B cell (primary cell): ENCODE measurements around the gene DCAF7. TPM values are rescaled to one million over a fixed set of nuclear protein-coding genes. Genes with fewer than 3 reads are reported as not detected.

ENCODE experiments used
- ATAC-seq: fragments of 200-7000 bp; cut with Tn5 transposase; one replicate; pipeline ENCODE4 v1.10.0; 2021; ENCODE audit warnings: low read depth, mild to moderate bottlenecking, moderate number of reproducible peaks, moderate library complexity
- CTCF ChIA-PET: fragments of 350-600 bp; sonication (Branson Sonifier 250); formaldehyde crosslinking; loops from one replicate; lab custom pipeline; 2021; ENCODE audit warnings: antibody characterized with exemption, inconsistent platforms; lab: Charles Lee
- POLR2A ChIA-PET: fragments of 350-600 bp; sonication (Branson Sonifier 250); formaldehyde crosslinking; loops from one replicate; lab custom pipeline; 2021; ENCODE audit warnings: antibody characterized with exemption; lab: Charles Lee
- DNase-seq: peaks from one replicate; pipeline ENCODE4 v3.0.0; 2013
- H2AFZ ChIP-seq: 2 replicates; pipeline ENCODE4 v1.6.1; 2012; ENCODE audit warnings: mild to moderate bottlenecking, low read depth, low read length; ENCODE audit not compliant: insufficient read depth, poor library complexity, severe bottlenecking
- H3K27ac ChIP-seq, 2 donors: 1 replicate in 1 of 2; 2 replicates in 1 of 2; pipeline ENCODE4 v1.5.1; 2012 to 2013; ENCODE audit warnings: low read length in 2 of 2, mild to moderate bottlenecking in 2 of 2, moderate library complexity in 1 of 2
- H3K27me3 ChIP-seq, 4 experiments: fragments of 200-600 bp in 1 of 4; sonication (generic) in 1 of 4; replicated peaks in 1 of 4; 1 replicate in 2 of 4; 2 replicates in 2 of 4; pipeline versions ENCODE4 v1.6.1 to v1.7.0; 2013 to 2016; ENCODE audit warnings: low read length in 3 of 4, mild to moderate bottlenecking in 2 of 4, mixed read lengths in 1 of 4, moderate library complexity in 1 of 4; ENCODE audit not compliant: insufficient read depth in 4 of 4, control insufficient read depth in 3 of 4; ENCODE audit errors: control extremely low read depth in 1 of 4
- H3K36me3 ChIP-seq, 2 experiments: replicated peaks in 1 of 2; 1 replicate in 1 of 2; 2 replicates in 1 of 2; pipeline versions ENCODE4 v1.6.1 to v1.7.1; 2013; ENCODE audit warnings: low read length in 1 of 2; ENCODE audit not compliant: insufficient read depth in 2 of 2, control insufficient read depth in 1 of 2; ENCODE audit errors: control extremely low read depth in 1 of 2, extremely low read depth in 1 of 2
- H3K4me1 ChIP-seq, 2 donors: fragments of 200-600 bp in 1 of 2; sonication (generic) in 1 of 2; 1 replicate in 1 of 2; 2 replicates in 1 of 2; pipeline versions ENCODE4 v1.5.1 to v1.6.1; 2013 to 2017; ENCODE audit warnings: low read length in 2 of 2; ENCODE audit not compliant: control insufficient read depth in 2 of 2, insufficient read depth in 2 of 2
- H3K4me2 ChIP-seq: replicated peaks from 2 replicates; pipeline ENCODE3; 2012; ENCODE audit warnings: mild to moderate bottlenecking, low read depth, low read length; ENCODE audit not compliant: poor library complexity, severe bottlenecking
- H3K4me3 ChIP-seq, 5 experiments: fragments of 200-600 bp in 1 of 5; sonication (generic) in 1 of 5; 1 replicate in 3 of 5; 2 replicates in 2 of 5; pipeline versions ENCODE4 v1.5.1 to v1.7.0; 2011 to 2016; ENCODE audit warnings: low read length in 4 of 5, mild to moderate bottlenecking in 4 of 5, low read depth in 2 of 5, control low read depth in 1 of 5, moderate library complexity in 1 of 5; ENCODE audit not compliant: insufficient read depth in 1 of 5; ENCODE audit errors: control extremely low read depth in 1 of 5, extremely low read depth in 1 of 5
- H3K79me2 ChIP-seq: fragments of 200-600 bp; sonication (generic); one replicate; pipeline ENCODE4 v1.6.0; 2016; ENCODE audit warnings: low read length; ENCODE audit not compliant: control insufficient read depth, insufficient read depth
- H3K9ac ChIP-seq: fragments of 200-600 bp; sonication (generic); 2 replicates; pipeline ENCODE4 v1.6.1; 2017; ENCODE audit warnings: mild to moderate bottlenecking, low read length, moderate library complexity
- H3K9me3 ChIP-seq, 3 donors: one replicate each; pipeline versions ENCODE4 v1.6.1 to v1.7.1; 2013; ENCODE audit warnings: low read length in 2 of 3; ENCODE audit not compliant: control insufficient read depth in 2 of 3, insufficient read depth in 1 of 3; ENCODE audit errors: control extremely low read depth in 1 of 3
- H4K20me1 ChIP-seq: 2 replicates; pipeline ENCODE4 v1.6.0; 2012; ENCODE audit warnings: mild to moderate bottlenecking, low read length; ENCODE audit not compliant: insufficient read depth, control insufficient read depth, poor library complexity, severe bottlenecking
- H3K27ac Mint-ChIP-seq: one replicate; pipeline ENCODE4 v1.8.0; 2021; ENCODE audit warnings: mixed read lengths
- H3K27me3 Mint-ChIP-seq: one replicate; pipeline ENCODE4 v1.8.0; 2021; ENCODE audit warnings: mixed read lengths
- H3K4me1 Mint-ChIP-seq: one replicate; pipeline ENCODE4 v1.8.0; 2021; ENCODE audit warnings: mixed read lengths
- H3K4me3 Mint-ChIP-seq: one replicate; pipeline ENCODE4 v1.8.0; 2021; ENCODE audit warnings: mixed read lengths
- H3K9me3 Mint-ChIP-seq: one replicate; pipeline ENCODE4 v1.8.0; 2022; ENCODE audit warnings: mixed read lengths; ENCODE audit not compliant: insufficient read depth
- CTCF ChIP-seq: fragments of 200-600 bp; IDR thresholded peaks from one replicate; pipeline ENCODE4 v1.8.0; 2022; ENCODE audit warnings: antibody characterized with exemption, mild to moderate bottlenecking
- EZH2 ChIP-seq: IDR thresholded peaks from 2 replicates; pipeline ENCODE4 v1.6.1; 2012; ENCODE audit warnings: borderline replicate concordance, low read depth, mild to moderate bottlenecking, moderate library complexity, low read length; ENCODE audit not compliant: insufficient read depth, poor library complexity, severe bottlenecking
- WGBS: methylation state at CpG from one replicate; pipeline ENCODE4 v1.1.5; 2013; ENCODE audit warnings: missing lambda C conversion rate; ENCODE audit not compliant: insufficient coverage; 5-methylcytosine and 5-hydroxymethylcytosine counted together
- intact Hi-C: fragments of 100-400 bp; cut with micrococcal nuclease; formaldehyde crosslinking; loops from one replicate; pipeline ENCODE4 v1.10.0; 2022
- polyA plus RNA-seq: library from polyadenylated mRNA; depleted of rRNA; stranded (reverse); fragments of >200 nt; gene quantifications from 2 replicates; pipeline ENCODE4 v1.2.3, GENCODE V29; 2012
- total RNA-seq, 2 donors: library from RNA; stranded (reverse); fragments of 120-200 nt in 1 of 2; gene quantifications; 1 replicate in 1 of 2; 2 replicates in 1 of 2; pipeline versions ENCODE4 v1.2.3 to v1.2.4, GENCODE V29; 2013 to 2022

DCAF7 gene
- total and polyA plus RNA-seq, 2 donors (not counting 1 experiment from before 2014, with no cell fraction given) = 55.1 to 84.7 TPM

DNA sequence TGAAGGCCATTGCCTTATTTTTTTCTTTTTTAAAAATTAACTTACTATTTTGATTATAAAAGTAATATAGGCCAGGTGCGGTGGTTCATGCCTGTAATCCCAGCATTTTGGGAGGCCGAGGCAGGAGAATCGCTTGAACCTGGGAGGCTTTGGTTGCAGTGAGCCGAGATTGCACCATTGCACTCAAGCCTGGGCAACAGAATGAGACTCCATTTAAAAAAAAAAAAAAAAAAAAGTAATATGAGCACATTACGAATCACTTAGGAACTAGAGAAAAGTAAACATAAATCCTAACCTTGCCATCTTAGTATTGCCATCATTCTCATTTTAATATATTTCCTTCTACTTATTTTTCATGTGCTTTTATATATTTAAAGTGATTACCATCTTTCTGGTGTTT is 37.5 kb downstream of the DCAF7 start:
- Histone ChIP-seq H2AFZ (no peak overlapping the region), H3K27me3 (no peaks in the 10 kb centered on the region), H3K9ac (no peak overlapping the region), H3K27ac (no peak overlapping the region), H3K9me3 (no peaks in the 10 kb centered on the region), H3K4me1 (no peaks in the 10 kb centered on the region), H3K36me3 (peaks cover 5 to 79% of the 10 kb centered on the region in 2 experiments), H4K20me1 (no peaks in the 10 kb centered on the region), H3K79me2 (peaks cover 8% of the 10 kb centered on the region), H3K4me3 (no peak overlapping the region), H3K4me2 (no peak overlapping the region)
- no peak for TF ChIP-seq CTCF
- no peak for TF ChIP-seq EZH2
- DNase-seq (no peak), ATAC-seq (no peak)
- intact Hi-C loops = no loop called here
- no peak overlapping the region for H3K27ac Mint-ChIP-seq
- H3K4me1 Mint-ChIP-seq = no peaks in the 10 kb centered on the region
- no peak overlapping the region for H3K4me3 Mint-ChIP-seq
- no peaks in the 10 kb centered on the region for H3K27me3 Mint-ChIP-seq
- no peaks in the 10 kb centered on the region for H3K9me3 Mint-ChIP-seq
- POLR2A ChIA-PET = no interaction called here
- 100% methylated on average over 2 of the region's 5 CpGs for WGBS
- CTCF ChIA-PET = interaction anchor here (0.7 kb wide), 1 partner anchor 339 kb away, joined by 3 read pairs; no protein-coding TSS in a partner anchor

DNA sequence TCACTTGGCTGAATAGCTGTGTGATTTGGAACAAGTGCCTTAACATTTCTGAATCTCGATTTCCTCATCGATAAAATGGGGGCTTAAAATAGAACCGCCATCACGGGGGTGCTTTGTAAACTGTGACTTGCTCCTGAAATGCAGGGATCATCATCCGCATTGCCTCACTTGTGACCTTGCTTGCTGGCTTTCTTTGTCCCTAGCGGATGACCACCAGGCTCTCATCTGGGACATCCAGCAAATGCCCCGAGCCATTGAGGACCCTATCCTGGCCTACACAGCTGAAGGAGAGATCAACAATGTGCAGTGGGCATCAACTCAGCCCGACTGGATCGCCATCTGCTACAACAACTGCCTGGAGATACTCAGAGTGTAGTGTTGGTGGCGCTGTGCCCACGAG is 38.5 kb downstream of the DCAF7 start:
- H2AFZ ChIP-seq = no peak overlapping the region
- no peak overlapping the region for H3K27ac Mint-ChIP-seq
- H3K79me2 ChIP-seq = no peaks in the 10 kb centered on the region
- CTCF ChIA-PET = no interaction called here
- no peak overlapping the region for H3K27ac ChIP-seq
- ATAC-seq (no peak), DNase-seq (no peak)
- no peak overlapping the region for H3K4me3 ChIP-seq
- H3K27me3 Mint-ChIP-seq = no peaks in the 10 kb centered on the region
- no peak overlapping the region for H3K4me3 Mint-ChIP-seq
- POLR2A ChIA-PET = no interaction called here
- H3K4me1 ChIP-seq = no peaks in the 10 kb centered on the region
- intact Hi-C loops = no loop called here
- no peaks in the 10 kb centered on the region for H4K20me1 ChIP-seq
- H3K27me3 ChIP-seq = no peaks in the 10 kb centered on the region
- no peak overlapping the region for H3K9ac ChIP-seq
- TF ChIP-seq CTCF = no peak
- no peak for TF ChIP-seq EZH2
- no peak overlapping the region for H3K4me2 ChIP-seq
- H3K9me3 Mint-ChIP-seq = no peaks in the 10 kb centered on the region
- 99% methylated on average over 11 of the region's 11 CpGs for WGBS
- peaks cover 4 to 69% of the 10 kb centered on the region in 2 experiments for H3K36me3 ChIP-seq
- H3K4me1 Mint-ChIP-seq = no peaks in the 10 kb centered on the region
- H3K9me3 ChIP-seq = no peaks in the 10 kb centered on the region
